B cell (primary cell): ENCODE data around the gene SIPA1L3. TPM values are rescaled to one million over a fixed set of nuclear protein-coding genes. Genes with fewer than 3 reads are reported as not detected.

ENCODE experiments used
- ATAC-seq: fragments of 200-7000 bp; cut with Tn5 transposase; one replicate; pipeline ENCODE4 v1.10.0; 2021; ENCODE audit warnings: low read depth, mild to moderate bottlenecking, moderate number of reproducible peaks, moderate library complexity
- CTCF ChIA-PET: fragments of 350-600 bp; sonication (Branson Sonifier 250); formaldehyde crosslinking; loops from one replicate; lab custom pipeline; 2021; ENCODE audit warnings: antibody characterized with exemption, inconsistent platforms; lab: Charles Lee
- POLR2A ChIA-PET: fragments of 350-600 bp; sonication (Branson Sonifier 250); formaldehyde crosslinking; loops from one replicate; lab custom pipeline; 2021; ENCODE audit warnings: antibody characterized with exemption; lab: Charles Lee
- DNase-seq: peaks from one replicate; pipeline ENCODE4 v3.0.0; 2013
- H2AFZ ChIP-seq: 2 replicates; pipeline ENCODE4 v1.6.1; 2012; ENCODE audit warnings: mild to moderate bottlenecking, low read depth, low read length; ENCODE audit not compliant: insufficient read depth, poor library complexity, severe bottlenecking
- H3K27ac ChIP-seq, 2 donors: 1 replicate in 1 of 2; 2 replicates in 1 of 2; pipeline ENCODE4 v1.5.1; 2012 to 2013; ENCODE audit warnings: low read length in 2 of 2, mild to moderate bottlenecking in 2 of 2, moderate library complexity in 1 of 2
- H3K27me3 ChIP-seq, 4 experiments: fragments of 200-600 bp in 1 of 4; sonication (generic) in 1 of 4; replicated peaks in 1 of 4; 1 replicate in 2 of 4; 2 replicates in 2 of 4; pipeline versions ENCODE4 v1.6.1 to v1.7.0; 2013 to 2016; ENCODE audit warnings: low read length in 3 of 4, mild to moderate bottlenecking in 2 of 4, mixed read lengths in 1 of 4, moderate library complexity in 1 of 4; ENCODE audit not compliant: insufficient read depth in 4 of 4, control insufficient read depth in 3 of 4; ENCODE audit errors: control extremely low read depth in 1 of 4
- H3K36me3 ChIP-seq, 2 experiments: replicated peaks in 1 of 2; 1 replicate in 1 of 2; 2 replicates in 1 of 2; pipeline versions ENCODE4 v1.6.1 to v1.7.1; 2013; ENCODE audit warnings: low read length in 1 of 2; ENCODE audit not compliant: insufficient read depth in 2 of 2, control insufficient read depth in 1 of 2; ENCODE audit errors: control extremely low read depth in 1 of 2, extremely low read depth in 1 of 2
- H3K4me1 ChIP-seq, 2 donors: fragments of 200-600 bp in 1 of 2; sonication (generic) in 1 of 2; 1 replicate in 1 of 2; 2 replicates in 1 of 2; pipeline versions ENCODE4 v1.5.1 to v1.6.1; 2013 to 2017; ENCODE audit warnings: low read length in 2 of 2; ENCODE audit not compliant: control insufficient read depth in 2 of 2, insufficient read depth in 2 of 2
- H3K4me2 ChIP-seq: replicated peaks from 2 replicates; pipeline ENCODE3; 2012; ENCODE audit warnings: mild to moderate bottlenecking, low read depth, low read length; ENCODE audit not compliant: poor library complexity, severe bottlenecking
- H3K4me3 ChIP-seq, 5 experiments: fragments of 200-600 bp in 1 of 5; sonication (generic) in 1 of 5; 1 replicate in 3 of 5; 2 replicates in 2 of 5; pipeline versions ENCODE4 v1.5.1 to v1.7.0; 2011 to 2016; ENCODE audit warnings: low read length in 4 of 5, mild to moderate bottlenecking in 4 of 5, low read depth in 2 of 5, control low read depth in 1 of 5, moderate library complexity in 1 of 5; ENCODE audit not compliant: insufficient read depth in 1 of 5; ENCODE audit errors: control extremely low read depth in 1 of 5, extremely low read depth in 1 of 5
- H3K79me2 ChIP-seq: fragments of 200-600 bp; sonication (generic); one replicate; pipeline ENCODE4 v1.6.0; 2016; ENCODE audit warnings: low read length; ENCODE audit not compliant: control insufficient read depth, insufficient read depth
- H3K9ac ChIP-seq: fragments of 200-600 bp; sonication (generic); 2 replicates; pipeline ENCODE4 v1.6.1; 2017; ENCODE audit warnings: mild to moderate bottlenecking, low read length, moderate library complexity
- H3K9me3 ChIP-seq, 3 donors: one replicate each; pipeline versions ENCODE4 v1.6.1 to v1.7.1; 2013; ENCODE audit warnings: low read length in 2 of 3; ENCODE audit not compliant: control insufficient read depth in 2 of 3, insufficient read depth in 1 of 3; ENCODE audit errors: control extremely low read depth in 1 of 3
- H4K20me1 ChIP-seq: 2 replicates; pipeline ENCODE4 v1.6.0; 2012; ENCODE audit warnings: mild to moderate bottlenecking, low read length; ENCODE audit not compliant: insufficient read depth, control insufficient read depth, poor library complexity, severe bottlenecking
- H3K27ac Mint-ChIP-seq: one replicate; pipeline ENCODE4 v1.8.0; 2021; ENCODE audit warnings: mixed read lengths
- H3K27me3 Mint-ChIP-seq: one replicate; pipeline ENCODE4 v1.8.0; 2021; ENCODE audit warnings: mixed read lengths
- H3K4me1 Mint-ChIP-seq: one replicate; pipeline ENCODE4 v1.8.0; 2021; ENCODE audit warnings: mixed read lengths
- H3K4me3 Mint-ChIP-seq: one replicate; pipeline ENCODE4 v1.8.0; 2021; ENCODE audit warnings: mixed read lengths
- H3K9me3 Mint-ChIP-seq: one replicate; pipeline ENCODE4 v1.8.0; 2022; ENCODE audit warnings: mixed read lengths; ENCODE audit not compliant: insufficient read depth
- CTCF ChIP-seq: fragments of 200-600 bp; IDR thresholded peaks from one replicate; pipeline ENCODE4 v1.8.0; 2022; ENCODE audit warnings: antibody characterized with exemption, mild to moderate bottlenecking
- EZH2 ChIP-seq: IDR thresholded peaks from 2 replicates; pipeline ENCODE4 v1.6.1; 2012; ENCODE audit warnings: borderline replicate concordance, low read depth, mild to moderate bottlenecking, moderate library complexity, low read length; ENCODE audit not compliant: insufficient read depth, poor library complexity, severe bottlenecking
- WGBS: methylation state at CpG from one replicate; pipeline ENCODE4 v1.1.5; 2013; ENCODE audit warnings: missing lambda C conversion rate; ENCODE audit not compliant: insufficient coverage; 5-methylcytosine and 5-hydroxymethylcytosine counted together
- intact Hi-C: fragments of 100-400 bp; cut with micrococcal nuclease; formaldehyde crosslinking; loops from one replicate; pipeline ENCODE4 v1.10.0; 2022
- polyA plus RNA-seq: library from polyadenylated mRNA; depleted of rRNA; stranded (reverse); fragments of >200 nt; gene quantifications from 2 replicates; pipeline ENCODE4 v1.2.3, GENCODE V29; 2012
- total RNA-seq, 2 donors: library from RNA; stranded (reverse); fragments of 120-200 nt in 1 of 2; gene quantifications; 1 replicate in 1 of 2; 2 replicates in 1 of 2; pipeline versions ENCODE4 v1.2.3 to v1.2.4, GENCODE V29; 2013 to 2022

Gene SIPA1L3
- total and polyA plus RNA-seq, 2 donors (not counting 1 experiment from before 2014, with no cell fraction given), result 48.3 to 295 TPM

- H3K4me1 ChIP-seq, result peaks cover 94 to 97% of the 10 kb centered on the region in 2 donors
- ChIA-PET CTCF (interaction anchor here (1.0 to 2.8 kb wide), 4 partner anchors 27 to 120 kb away, joined by 3 to 23 read pairs (median 10); no protein-coding TSS in a partner anchor), POLR2A (interaction anchor here (1.3 to 3.9 kb wide), 2 partner anchors 15 to 22 kb away, joined by 4 to 46 read pairs; partner anchors contain the start of genes SIPA1L3 and WDR87)
- intact Hi-C loops, result loop anchor here (2.0 kb wide), 3 partner anchors 29 to 77 kb away; no protein-coding TSS in a partner anchor
- no peak overlapping the region for H2AFZ ChIP-seq
- H3K9me3 ChIP-seq, result peaks cover 0 to 8% (median 0%) of the 10 kb centered on the region in 3 donors
- Mint-ChIP-seq H3K27ac (peak overlapping the region; percentile 95), H3K4me3 (peak overlapping the region; percentile 82), H3K4me1 (peaks cover 87% of the 10 kb centered on the region), H3K9me3 (no peaks in the 10 kb centered on the region), H3K27me3 (no peaks in the 10 kb centered on the region)
- no peaks in the 10 kb centered on the region for H4K20me1 ChIP-seq
- peak overlapping the region; percentile 63 for H3K4me2 ChIP-seq
- no peak for ATAC-seq
- H3K27me3 ChIP-seq, result no peaks in the 10 kb centered on the region
- peak overlapping the region; percentile 85 to 89 for H3K27ac ChIP-seq
- no peak overlapping the region for H3K4me3 ChIP-seq
- no peak for DNase-seq
- WGBS, result 100% methylated on average over 1 of the region's 4 CpGs
- TF ChIP-seq EZH2, result no peak
- H3K9ac ChIP-seq, result peak overlapping the region; percentile 24
- H3K79me2 ChIP-seq, result peaks cover 97% of the 10 kb centered on the region
- H3K36me3 ChIP-seq, result peaks cover 0 to 10% of the 10 kb centered on the region in 2 experiments
Observed at GRCh38 chr19:37929355-37929923, 22.4 kb downstream of the SIPA1L3 start.

- 75% methylated on average over 1 of the region's 5 CpGs for WGBS
- CTCF ChIA-PET, result interaction anchor here (0.7 to 4.1 kb wide), 6 partner anchors 8 to 298 kb away, joined by 3 to 28 read pairs (median 12); partner anchors contain the start of genes SIPA1L3 and WDR87
- peaks cover 89 to 95% of the 10 kb centered on the region in 2 donors for H3K4me1 ChIP-seq
Observed at GRCh38 chr19:37930416-37930815, 23.4 kb downstream of the SIPA1L3 start.

More at GRCh38 chr19:37930416-37930815, 23.4 kb downstream of the SIPA1L3 start:
- intact Hi-C loops, result no loop called here
- peaks cover 0 to 7% (median 4%) of the 10 kb centered on the region in 3 donors for H3K9me3 ChIP-seq
- peaks cover 97% of the 10 kb centered on the region for H3K79me2 ChIP-seq
- H3K36me3 ChIP-seq, result peaks cover 0 to 14% of the 10 kb centered on the region in 2 experiments
- H3K9ac ChIP-seq, result no peak overlapping the region
- no peaks in the 10 kb centered on the region for H4K20me1 ChIP-seq
- no peak overlapping the region for H2AFZ ChIP-seq
- Mint-ChIP-seq H3K27ac (peak overlapping the region; percentile 84), H3K27me3 (no peaks in the 10 kb centered on the region), H3K4me3 (peak overlapping the region; percentile 60), H3K4me1 (peaks cover 88% of the 10 kb centered on the region), H3K9me3 (no peaks in the 10 kb centered on the region)
- DNase-seq, result no peak
- peak overlapping the region; percentile 75 for H3K4me2 ChIP-seq
- no peaks in the 10 kb centered on the region for H3K27me3 ChIP-seq
- H3K27ac ChIP-seq, result peak overlapping the region; percentile 50 to 85
- POLR2A ChIA-PET, result interaction anchor here (0.7 kb wide), 1 partner anchor 213 kb away, joined by 3 read pairs; no protein-coding TSS in a partner anchor
- H3K4me3 ChIP-seq, result no peak overlapping the region
- TF ChIP-seq EZH2 (no peak), CTCF (no peak)
- ATAC-seq, result no peak
